Central memory CD4-positive, alpha-beta T cell (primary cell): Measurements from ENCODE around the gene MST1.
"Not testable (repeated sequence)": the region's sequence is repeated elsewhere in the genome, so short reads cannot be mapped to it uniquely, and the experiment has no call there.

Experiments
- DNase-seq: peaks from one replicate; pipeline ENCODE4 v3.0.0; 2022

MST1 gene

GRCh38 chr3:49700453-49701128, 11.3 kb upstream of the MST1 start:
- DNase-seq, result no peak

- DNase-seq, result no peak
Measured at GRCh38 chr3:49700014-49700413, 10.7 kb upstream of the MST1 start.

GRCh38 chr3:49699281-49699979, 10.2 kb upstream of the MST1 start:
- no peak for DNase-seq

GRCh38 chr3:49695350-49696015, 6.2 kb upstream of the MST1 start:
- DNase-seq, result not testable (repeated sequence)

DNA sequence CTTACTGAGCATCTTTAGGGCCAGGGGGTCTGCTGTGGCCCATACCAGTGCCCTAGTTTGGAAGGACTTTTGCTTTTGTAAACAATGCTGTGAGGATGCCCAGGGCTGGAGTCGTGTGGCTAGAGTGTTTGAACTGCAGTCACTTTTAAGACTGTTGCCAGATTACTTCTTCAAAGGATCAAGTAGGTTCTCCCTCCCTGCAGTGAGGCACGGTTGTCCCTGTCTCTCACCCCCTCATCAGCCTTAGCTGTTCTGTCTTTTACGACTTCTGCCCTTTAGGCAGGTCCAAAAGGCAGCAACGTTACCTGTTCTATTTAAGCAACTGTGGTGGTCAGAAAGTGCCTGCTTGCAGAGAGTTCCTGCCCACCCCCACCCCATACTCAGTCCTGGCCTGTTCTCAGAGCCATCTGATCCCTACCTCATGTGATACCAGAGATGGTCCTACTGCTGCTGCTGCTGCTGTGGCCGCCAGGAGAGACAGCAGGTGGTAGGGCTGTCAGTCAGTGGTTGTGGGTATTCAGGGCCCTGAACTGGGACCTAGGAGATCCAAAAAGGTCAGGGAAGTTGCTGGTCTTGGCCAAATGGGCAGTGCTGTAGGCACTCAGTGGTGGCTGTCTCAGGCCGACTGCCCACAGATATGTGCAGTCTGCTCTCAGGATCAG, 5.3 kb upstream of the MST1 start:
- DNase-seq, result not testable (repeated sequence)

GRCh38 chr3:49691481-49691880, 2.2 kb upstream of the MST1 start:
- DNase-seq, result not testable (repeated sequence)

- DNase-seq, result not testable (repeated sequence)
Measured at GRCh38 chr3:49690856-49691255, 1.6 kb upstream of the MST1 start.

DNA sequence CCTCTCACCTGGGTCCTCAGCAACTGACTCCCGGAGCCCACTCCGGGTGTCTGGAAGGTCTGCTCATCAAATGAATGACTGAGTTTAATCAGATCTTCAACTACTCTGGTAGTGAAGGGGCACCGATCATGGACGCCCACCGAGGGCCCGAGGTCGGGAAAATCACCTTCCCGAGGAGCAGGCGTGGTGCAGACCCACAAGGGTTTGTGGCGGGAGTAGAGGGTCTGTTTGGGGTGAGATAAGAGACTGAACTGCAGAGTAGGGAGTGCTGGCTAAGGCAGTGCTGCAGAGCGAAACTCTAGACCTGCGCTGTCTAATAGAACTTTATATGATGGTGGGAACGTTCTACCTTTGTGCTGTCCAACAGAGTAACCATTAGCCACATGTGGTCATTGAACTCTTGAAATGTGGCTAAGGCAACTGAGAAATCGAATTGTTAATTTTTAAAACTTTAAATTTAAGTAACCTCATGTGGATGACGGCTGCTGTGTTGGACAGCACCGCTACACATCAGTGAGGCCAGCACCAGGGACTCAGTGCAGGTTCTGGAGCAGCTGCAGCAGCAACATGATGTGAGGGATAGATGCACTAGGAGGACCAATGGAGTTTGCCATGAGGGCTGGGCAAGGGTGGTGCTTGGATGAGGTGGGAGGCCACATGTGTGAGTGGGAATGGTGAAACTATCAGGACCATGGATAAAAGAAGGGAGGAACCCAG, 792 bp upstream of the MST1 start:
- DNase-seq, result not testable (repeated sequence)

- not testable (repeated sequence) for DNase-seq
Measured at GRCh38 chr3:49688338-49689045, 782 bp downstream of the MST1 start.

- DNase-seq, result not testable (repeated sequence)
Measured at GRCh38 chr3:49687424-49687795, 1.9 kb downstream of the MST1 start.

- not testable (repeated sequence) for DNase-seq
Measured at GRCh38 chr3:49686769-49687423, 2.4 kb downstream of the MST1 start.

- peak; percentile 22 for DNase-seq
Measured at GRCh38 chr3:49686346-49686745, 2.9 kb downstream of the MST1 start.

DNA sequence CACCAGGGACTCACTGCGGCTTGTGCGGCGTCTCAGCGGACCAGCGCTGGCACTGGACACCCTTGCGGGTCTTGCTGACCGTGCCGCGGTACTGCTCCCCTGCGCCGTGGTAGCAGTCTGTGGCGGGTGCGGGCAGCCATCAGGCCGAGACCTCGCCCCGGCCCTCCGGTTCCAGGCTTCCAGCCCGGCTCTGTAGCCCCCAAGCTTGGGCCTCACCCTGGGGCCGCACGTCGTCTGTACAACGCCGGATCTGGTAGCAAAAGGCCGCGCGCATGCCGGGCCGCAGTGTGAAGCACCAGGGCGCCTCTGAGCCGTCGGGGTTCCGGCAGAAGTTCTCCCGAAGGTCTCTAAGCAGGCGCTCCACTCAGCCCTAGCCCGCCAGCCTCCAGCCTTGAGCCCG, 3.4 kb downstream of the MST1 start:
- not testable (repeated sequence) for DNase-seq

DNA sequence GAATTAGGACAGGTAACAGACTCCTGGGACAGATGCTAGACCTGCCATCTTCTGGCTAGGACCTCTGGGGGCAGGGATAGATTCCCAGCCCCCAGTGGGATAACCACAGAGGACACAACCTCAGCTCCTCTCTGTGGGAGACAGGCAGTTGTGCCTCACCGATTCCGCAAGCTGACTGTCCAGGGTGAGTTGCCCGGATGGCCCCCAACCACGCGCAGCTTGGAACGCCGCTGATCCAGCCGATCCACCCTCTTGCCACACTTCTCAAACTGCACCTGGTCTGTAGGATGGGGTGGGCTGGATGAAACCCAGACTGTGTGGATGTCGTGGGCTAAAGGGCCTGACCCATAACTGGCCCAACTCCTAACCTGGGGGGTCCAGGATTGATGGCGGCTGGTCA, 4.2 kb downstream of the MST1 start:
- DNase-seq, result not testable (repeated sequence)

- DNase-seq, result not testable (repeated sequence)
Measured at GRCh38 chr3:49684453-49684852, 4.8 kb downstream of the MST1 start.

GRCh38 chr3:49683162-49683561, 6.1 kb downstream of the MST1 start:
- DNase-seq, result no peak

DNA sequence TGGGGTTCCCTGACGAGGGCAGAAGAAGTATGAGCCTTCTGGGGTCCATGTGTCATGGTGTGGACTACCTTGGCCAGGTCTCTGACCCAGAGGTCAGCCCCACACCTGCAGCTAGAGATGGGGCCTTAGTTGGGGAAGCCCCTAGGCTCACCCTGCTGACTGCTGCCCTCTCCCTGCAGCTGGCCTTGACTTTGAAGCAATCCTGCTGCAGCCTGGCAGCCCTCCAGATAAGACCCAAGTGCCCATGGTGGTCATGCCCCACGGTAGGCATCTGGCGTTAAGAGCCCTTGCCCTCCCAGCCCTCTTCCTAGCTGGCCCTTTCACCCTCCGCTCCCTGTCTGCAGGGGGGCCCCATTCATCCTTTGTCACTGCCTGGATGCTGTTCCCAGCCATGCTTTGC, 7.7 kb downstream of the MST1 start:
- no peak for DNase-seq

GRCh38 chr3:49681232-49681522, 8.1 kb downstream of the MST1 start:
- no peak for DNase-seq

- DNase-seq, result no peak
Measured at GRCh38 chr3:49680493-49681231, 8.6 kb downstream of the MST1 start.

- DNase-seq, result no peak
Measured at GRCh38 chr3:49675912-49676311, 13.4 kb downstream of the MST1 start.

- no peak for DNase-seq
Measured at GRCh38 chr3:49674497-49674983, 14.7 kb downstream of the MST1 start.
